Gastroesophageal sphincter (tissue), 3 donors: Measurements from ENCODE around the gene PALD1.

Experiments
- CTCF ChIP-seq, 4 experiments: fragments of 200-600 bp in 2 of 4; fragments of 450-650 bp in 2 of 4; sonication (generic) in 1 of 4; IDR thresholded peaks; one replicate each; pipeline ENCODE4 v1.5.1; 2017 to 2019; ENCODE audit warnings: antibody characterized with exemption in 4 of 4, mild to moderate bottlenecking in 2 of 4, moderate library complexity in 2 of 4
- EP300 ChIP-seq: sonication (generic); formaldehyde crosslinking; IDR thresholded peaks from one replicate; pipeline ENCODE4 v1.6.1; 2017; ENCODE audit warnings: antibody characterized with exemption, mild to moderate bottlenecking
- POLR2A ChIP-seq, 2 donors: fragments of 450-650 bp; IDR thresholded peaks; one replicate each; pipeline ENCODE4 v1.6.1; 2017; ENCODE audit warnings: antibody characterized with exemption in 2 of 2, mild to moderate bottlenecking in 2 of 2, moderate library complexity in 1 of 2
- POLR2AphosphoS5 ChIP-seq: sonication (generic); formaldehyde crosslinking; IDR thresholded peaks from one replicate; pipeline ENCODE4 v1.6.1; 2017; ENCODE audit warnings: antibody characterized with exemption

- TF ChIP-seq EP300 = no peak
- TF ChIP-seq CTCF (IDR thresholded peaks at IDR 0.05) = peak in 3 of 4 experiments; percentile 77 to 91 (median 80)
- TF ChIP-seq POLR2AphosphoS5 = no peak
- TF ChIP-seq POLR2A (IDR thresholded peaks at IDR 0.05) = no peak
Measured at GRCh38 chr10:70540089-70540788, 61.7 kb downstream of the PALD1 start.
